Prostate gland (tissue), 2 donors: ENCODE measurements around the gene TSHZ2.
"Not testable (repeated sequence)": the region's sequence is repeated elsewhere in the genome, so short reads cannot be mapped to it uniquely, and the experiment has no call there.

Source experiments
- POLR2A ChIP-seq: fragments of 450-650 bp; IDR thresholded peaks from one replicate; pipeline ENCODE4 v1.6.1; 2016; ENCODE audit warnings: antibody characterized with exemption, mild to moderate bottlenecking
- POLR2AphosphoS5 ChIP-seq: sonication (generic); formaldehyde crosslinking; IDR thresholded peaks from one replicate; pipeline ENCODE4 v1.6.1; 2017; ENCODE audit warnings: antibody characterized with exemption
- TF ChIP-seq, protein P1 (sequence below), 4 experiments: fragments of 200-600 bp in 2 of 4; fragments of 450-650 bp in 2 of 4; sonication (generic) in 2 of 4; IDR thresholded peaks; 1 replicate in 3 of 4; 2 replicates in 1 of 4; pipeline ENCODE4 v1.5.1; 2016 to 2019; ENCODE audit warnings: antibody characterized with exemption in 4 of 4, mild to moderate bottlenecking in 2 of 4, moderate library complexity in 2 of 4

DNA sequence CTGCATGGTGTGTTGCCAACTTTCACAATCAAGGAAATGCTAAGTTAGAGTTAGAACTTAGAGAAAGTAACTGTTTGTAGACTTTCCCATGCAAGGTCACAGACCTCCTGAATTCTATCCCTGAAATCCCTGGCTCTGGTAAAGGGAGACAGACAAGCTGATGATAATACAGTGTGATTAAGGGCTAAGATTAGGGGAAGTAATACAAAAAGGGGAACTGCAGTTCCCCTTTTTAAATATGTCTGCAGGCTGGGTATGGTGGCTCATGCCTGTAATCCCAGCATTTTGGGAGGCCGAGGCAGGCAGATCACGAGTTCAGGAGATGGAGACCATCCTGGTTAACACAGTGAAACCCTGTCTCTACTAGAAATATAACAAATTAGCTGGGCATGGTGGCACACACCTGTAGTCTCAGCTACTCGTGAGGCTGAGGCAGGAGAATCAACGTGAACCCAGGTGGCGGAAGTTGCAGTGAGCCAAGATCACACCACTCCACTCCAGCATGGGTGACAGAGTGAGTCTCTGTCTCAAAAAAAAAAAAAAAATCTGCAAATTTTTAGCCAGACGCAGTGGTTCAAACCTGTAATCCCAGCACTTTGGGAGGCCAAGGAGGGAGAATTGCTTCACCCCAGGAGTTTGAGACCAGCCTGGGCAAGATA is 560.6 kb downstream of the TSHZ2 start:
- TF ChIP-seq, protein P1, sequence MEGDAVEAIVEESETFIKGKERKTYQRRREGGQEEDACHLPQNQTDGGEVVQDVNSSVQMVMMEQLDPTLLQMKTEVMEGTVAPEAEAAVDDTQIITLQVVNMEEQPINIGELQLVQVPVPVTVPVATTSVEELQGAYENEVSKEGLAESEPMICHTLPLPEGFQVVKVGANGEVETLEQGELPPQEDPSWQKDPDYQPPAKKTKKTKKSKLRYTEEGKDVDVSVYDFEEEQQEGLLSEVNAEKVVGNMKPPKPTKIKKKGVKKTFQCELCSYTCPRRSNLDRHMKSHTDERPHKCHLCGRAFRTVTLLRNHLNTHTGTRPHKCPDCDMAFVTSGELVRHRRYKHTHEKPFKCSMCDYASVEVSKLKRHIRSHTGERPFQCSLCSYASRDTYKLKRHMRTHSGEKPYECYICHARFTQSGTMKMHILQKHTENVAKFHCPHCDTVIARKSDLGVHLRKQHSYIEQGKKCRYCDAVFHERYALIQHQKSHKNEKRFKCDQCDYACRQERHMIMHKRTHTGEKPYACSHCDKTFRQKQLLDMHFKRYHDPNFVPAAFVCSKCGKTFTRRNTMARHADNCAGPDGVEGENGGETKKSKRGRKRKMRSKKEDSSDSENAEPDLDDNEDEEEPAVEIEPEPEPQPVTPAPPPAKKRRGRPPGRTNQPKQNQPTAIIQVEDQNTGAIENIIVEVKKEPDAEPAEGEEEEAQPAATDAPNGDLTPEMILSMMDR (IDR thresholded peaks at IDR 0.05), result not testable (repeated sequence)
- TF ChIP-seq POLR2A, POLR2AphosphoS5: not testable (repeated sequence)
